ENCODE results near the gene SRD5A2. TPM values are rescaled to one million over a fixed set of nuclear protein-coding genes. Genes with fewer than 3 reads are reported as not detected.

The SRD5A2 gene
- total RNA-seq, 1 experiment from 2014 or later, result not detected

- Histone ChIP-seq H3K27me3 (ENCODE audit: insufficient read depth, low read depth) (no peaks in the 10 kb centered on the region), H3K9me2 (ENCODE audit: insufficient read depth) (no peaks in the 10 kb centered on the region; the same call in 1 of the 2 replicates), H4K20me1 (ENCODE audit: insufficient read depth) (no peaks in the 10 kb centered on the region), H3K4me1 (replicated peaks; ENCODE audit: insufficient read depth) (no peaks in the 10 kb centered on the region), H3K27ac (no peak overlapping the region), H3K4me2 (no peak overlapping the region), H3F3A (ENCODE audit: insufficient read depth, low read depth) (no peaks in the 10 kb centered on the region), H3K9me3 (ENCODE audit: insufficient read depth, low read depth) (no peaks in the 10 kb centered on the region), H3K36me3 (ENCODE audit: low read depth) (no peaks in the 10 kb centered on the region), H3K79me2 (ENCODE audit: low read depth) (no peaks in the 10 kb centered on the region), H3K4me3 (no peak overlapping the region), H2AFZ (no peak overlapping the region)
- CTCF ChIA-PET, result no interaction called here
- no peak for DNase-seq
- BruUV-seq (replicated peaks), result no TSS peak
- TF ChIP-seq EZH2 (IDR thresholded peaks at IDR 0.05; ENCODE audit: low read depth), result no peak
- TF ChIP-seq CTCF (conservative IDR thresholded peaks at IDR 0.05), result no peak
- POLR2A ChIA-PET (ENCODE audit: unreplicated experiment), result no interaction called here
- intact Hi-C loops (cut with micrococcal nuclease; ENCODE audit: unreplicated experiment), result no loop called here
Measured at GRCh38 chr2:31511376-31511775, 69.4 kb downstream of the SRD5A2 start.

GRCh38 chr2:31505111-31505510 is 75.6 kb downstream of the SRD5A2 start:
- Histone ChIP-seq H3K27me3 (ENCODE audit: insufficient read depth, low read depth) (no peaks in the 10 kb centered on the region), H3K79me2 (ENCODE audit: low read depth) (no peaks in the 10 kb centered on the region), H2AFZ (no peak overlapping the region), H3F3A (ENCODE audit: insufficient read depth, low read depth) (no peaks in the 10 kb centered on the region), H3K4me3 (no peak overlapping the region), H3K9me2 (ENCODE audit: insufficient read depth) (no peaks in the 10 kb centered on the region), H4K20me1 (ENCODE audit: insufficient read depth) (no peaks in the 10 kb centered on the region), H3K27ac (no peak overlapping the region), H3K4me1 (replicated peaks; ENCODE audit: insufficient read depth) (no peaks in the 10 kb centered on the region), H3K9me3 (ENCODE audit: insufficient read depth, low read depth) (peaks cover 6% of the 10 kb centered on the region), H3K36me3 (ENCODE audit: low read depth) (no peaks in the 10 kb centered on the region), H3K4me2 (no peak overlapping the region)
- ChIA-PET CTCF (no interaction called here), POLR2A (ENCODE audit: unreplicated experiment) (no interaction called here)
- intact Hi-C loops (cut with micrococcal nuclease; ENCODE audit: unreplicated experiment), result no loop called here
- no TSS peak for BruUV-seq (replicated peaks)
- DNase-seq, result no peak
- TF ChIP-seq CTCF (conservative IDR thresholded peaks at IDR 0.05) (no peak), EZH2 (IDR thresholded peaks at IDR 0.05; ENCODE audit: low read depth) (no peak)

- H3K4me2 ChIP-seq, result no peak overlapping the region
- H3K36me3 ChIP-seq (ENCODE audit: low read depth), result no peaks in the 10 kb centered on the region
- no peaks in the 10 kb centered on the region for H4K20me1 ChIP-seq (ENCODE audit: insufficient read depth)
- no peaks in the 10 kb centered on the region for H3K4me1 ChIP-seq (replicated peaks; ENCODE audit: insufficient read depth)
- intact Hi-C loops (cut with micrococcal nuclease; ENCODE audit: unreplicated experiment), result no loop called here
- H3K9me2 ChIP-seq (ENCODE audit: insufficient read depth), result no peaks in the 10 kb centered on the region
- H3K27me3 ChIP-seq (ENCODE audit: insufficient read depth, low read depth), result no peaks in the 10 kb centered on the region
- H2AFZ ChIP-seq, result no peak overlapping the region
- H3K27ac ChIP-seq, result no peak overlapping the region
- BruUV-seq (replicated peaks), result no TSS peak
- ChIA-PET POLR2A (ENCODE audit: unreplicated experiment) (no interaction called here), CTCF (no interaction called here)
- no peaks in the 10 kb centered on the region for H3F3A ChIP-seq (ENCODE audit: insufficient read depth, low read depth)
- TF ChIP-seq EZH2 (IDR thresholded peaks at IDR 0.05; ENCODE audit: low read depth) (no peak), CTCF (conservative IDR thresholded peaks at IDR 0.05) (no peak)
- peaks cover 6% of the 10 kb centered on the region for H3K9me3 ChIP-seq (ENCODE audit: insufficient read depth, low read depth)
- H3K4me3 ChIP-seq, result no peak overlapping the region
- no peak for DNase-seq
- no peaks in the 10 kb centered on the region for H3K79me2 ChIP-seq (ENCODE audit: low read depth)
Measured at GRCh38 chr2:31504311-31504710, 76.4 kb downstream of the SRD5A2 start.
